Breast epithelium (tissue), 3 donors: ENCODE data around the gene WFDC12.

Experiments
- CTCF ChIP-seq, 3 donors: fragments of 450-650 bp; IDR thresholded peaks; one replicate each; pipeline ENCODE4 v1.5.1; 2016 to 2017; ENCODE audit warnings: antibody characterized with exemption in 3 of 3, mild to moderate bottlenecking in 3 of 3, moderate library complexity in 3 of 3
- POLR2A ChIP-seq: fragments of 450-650 bp; IDR thresholded peaks from one replicate; pipeline ENCODE4 v1.6.1; 2016; ENCODE audit warnings: antibody characterized with exemption, mild to moderate bottlenecking, moderate library complexity
- POLR2AphosphoS5 ChIP-seq, 3 donors: sonication (generic); formaldehyde crosslinking; IDR thresholded peaks; one replicate each; pipeline ENCODE4 v1.6.1; 2017; ENCODE audit warnings: antibody characterized with exemption in 3 of 3

DNA sequence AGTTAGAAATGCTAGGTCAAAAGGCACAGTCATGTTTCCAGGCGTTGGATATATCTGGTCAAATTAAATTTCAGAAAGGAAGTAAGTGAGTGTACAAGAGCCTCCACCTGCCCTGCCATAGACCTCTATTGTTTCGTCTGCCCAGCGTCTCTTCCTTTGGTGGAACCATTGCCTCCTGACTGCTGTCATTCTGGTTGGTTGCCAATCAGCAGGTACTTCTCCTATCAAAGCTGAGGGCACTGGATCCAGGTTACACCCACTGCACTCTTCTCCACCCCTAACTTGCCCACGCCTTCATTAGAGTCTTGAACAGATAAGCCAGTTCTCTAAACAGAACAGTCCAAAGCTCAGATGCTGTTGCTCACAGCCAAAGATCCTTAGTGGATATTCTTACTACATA is 6.7 kb downstream of the WFDC12 start:
- TF ChIP-seq POLR2AphosphoS5 (IDR thresholded peaks at IDR 0.05) (no peak), CTCF (IDR thresholded peaks at IDR 0.05) (no peak), POLR2A (no peak)
